Inferior parietal cortex (tissue), 1 donor: ENCODE results near the gene USP5.

Experiments used
- DNase-seq: peaks from one replicate; pipeline ENCODE4 v3.0.0-alpha.2; 2016; ENCODE audit errors: extremely low spot score

Gene USP5, protein sequence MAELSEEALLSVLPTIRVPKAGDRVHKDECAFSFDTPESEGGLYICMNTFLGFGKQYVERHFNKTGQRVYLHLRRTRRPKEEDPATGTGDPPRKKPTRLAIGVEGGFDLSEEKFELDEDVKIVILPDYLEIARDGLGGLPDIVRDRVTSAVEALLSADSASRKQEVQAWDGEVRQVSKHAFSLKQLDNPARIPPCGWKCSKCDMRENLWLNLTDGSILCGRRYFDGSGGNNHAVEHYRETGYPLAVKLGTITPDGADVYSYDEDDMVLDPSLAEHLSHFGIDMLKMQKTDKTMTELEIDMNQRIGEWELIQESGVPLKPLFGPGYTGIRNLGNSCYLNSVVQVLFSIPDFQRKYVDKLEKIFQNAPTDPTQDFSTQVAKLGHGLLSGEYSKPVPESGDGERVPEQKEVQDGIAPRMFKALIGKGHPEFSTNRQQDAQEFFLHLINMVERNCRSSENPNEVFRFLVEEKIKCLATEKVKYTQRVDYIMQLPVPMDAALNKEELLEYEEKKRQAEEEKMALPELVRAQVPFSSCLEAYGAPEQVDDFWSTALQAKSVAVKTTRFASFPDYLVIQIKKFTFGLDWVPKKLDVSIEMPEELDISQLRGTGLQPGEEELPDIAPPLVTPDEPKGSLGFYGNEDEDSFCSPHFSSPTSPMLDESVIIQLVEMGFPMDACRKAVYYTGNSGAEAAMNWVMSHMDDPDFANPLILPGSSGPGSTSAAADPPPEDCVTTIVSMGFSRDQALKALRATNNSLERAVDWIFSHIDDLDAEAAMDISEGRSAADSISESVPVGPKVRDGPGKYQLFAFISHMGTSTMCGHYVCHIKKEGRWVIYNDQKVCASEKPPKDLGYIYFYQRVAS

DNA sequence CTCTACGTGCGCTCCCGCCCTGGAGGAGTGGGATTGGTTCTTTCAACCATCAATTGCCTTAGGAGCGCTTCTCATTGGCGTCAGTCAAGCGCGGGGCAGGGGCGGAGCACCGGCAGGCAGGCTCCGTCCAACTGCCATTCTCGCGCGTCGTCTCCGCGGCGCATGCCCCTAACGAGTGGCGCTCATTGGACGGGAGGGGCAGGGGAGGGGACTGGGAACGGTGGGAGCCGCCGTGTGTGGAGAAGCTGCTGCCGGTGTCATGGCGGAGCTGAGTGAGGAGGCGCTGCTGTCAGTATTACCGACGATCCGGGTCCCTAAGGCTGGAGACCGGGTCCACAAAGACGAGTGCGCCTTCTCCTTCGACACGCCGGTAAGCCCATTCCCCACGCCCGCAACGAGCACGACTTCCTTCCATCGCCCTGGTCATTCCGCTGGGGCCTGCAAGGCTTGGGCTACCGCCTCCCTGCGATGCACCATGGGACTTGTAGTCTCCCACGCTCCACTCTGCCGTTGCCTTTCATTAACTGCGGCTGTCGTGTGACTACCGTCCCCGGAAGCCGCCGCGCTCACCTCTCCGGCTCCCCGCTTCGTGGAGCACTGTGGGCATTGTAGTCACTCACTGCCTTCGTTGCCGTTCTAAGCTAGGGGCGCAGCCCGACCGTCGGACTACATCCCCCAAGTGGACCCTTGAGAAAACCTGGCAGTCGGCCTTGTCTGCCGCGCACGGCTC, at the start of gene USP5:
USP5 (plus strand) TSS at position 230 of the 730 bp plus-strand sequence; CDS start at position 260, 30 bp downstream.
- DNase-seq = peak; percentile 99

- no peak for DNase-seq
Observed at GRCh38 chr12:6807170-6807569, 44.8 kb upstream of the USP5 start.

GRCh38 chr12:6809056-6809455, 42.9 kb upstream of the USP5 start:
- no peak for DNase-seq

DNA sequence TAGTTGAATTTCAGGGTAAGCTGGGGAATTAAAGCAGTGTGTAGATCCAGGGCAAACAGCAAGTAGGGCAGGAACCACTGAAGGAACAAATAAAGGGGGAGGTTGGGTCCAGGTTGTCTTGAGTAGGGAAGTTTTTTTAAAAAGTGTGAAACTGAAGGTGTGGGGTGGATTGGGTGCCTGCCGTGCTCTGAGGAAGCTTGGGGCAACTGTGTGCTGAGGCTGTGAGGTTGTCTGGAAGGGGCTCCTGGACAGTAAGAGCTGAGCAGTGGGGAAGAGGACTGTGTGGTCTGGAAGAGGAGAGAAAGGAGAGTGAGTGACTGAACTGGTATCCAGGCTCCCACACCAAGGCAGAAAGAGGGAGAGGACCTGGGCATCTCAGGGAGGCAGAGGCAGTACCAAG, 41.2 kb upstream of the USP5 start:
- no peak for DNase-seq

DNA sequence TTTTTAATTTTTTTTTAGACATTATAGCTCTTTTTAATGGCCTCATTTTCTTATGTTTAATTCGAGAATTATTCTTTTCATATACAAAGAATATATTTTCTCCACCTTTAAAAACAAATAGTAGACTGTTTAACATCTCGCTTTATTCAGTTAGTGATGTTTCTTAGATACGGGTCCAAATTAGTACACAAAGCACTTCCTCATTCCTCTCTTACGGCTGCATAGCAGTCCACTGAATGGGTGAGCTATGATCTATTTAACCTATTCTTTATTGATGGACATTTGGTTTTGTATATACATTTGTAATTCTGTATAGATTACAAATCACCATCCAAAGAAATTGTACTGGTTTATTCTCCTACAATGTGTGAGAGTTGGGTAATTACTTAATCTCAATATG, 38.6 kb upstream of the USP5 start:
- DNase-seq = no peak

DNA sequence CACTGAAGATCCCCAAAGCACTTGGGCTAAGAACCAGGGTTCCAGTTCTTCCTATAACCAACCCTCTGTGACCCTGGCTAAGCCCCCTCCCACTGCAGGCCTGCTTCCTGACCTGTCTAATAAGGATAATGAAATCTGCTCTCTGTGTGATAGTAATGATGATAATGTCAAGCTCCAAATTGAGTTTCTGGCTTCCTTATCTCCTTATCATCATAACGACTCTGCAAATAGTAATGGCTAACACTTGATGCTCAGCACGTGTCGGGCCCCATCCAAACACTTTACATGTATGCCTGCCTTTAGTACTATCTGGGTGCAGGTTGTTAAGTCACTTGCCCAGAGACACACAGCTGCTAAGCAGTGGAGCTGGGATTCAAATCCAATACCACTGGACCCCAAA, 35.4 kb upstream of the USP5 start:
- no peak for DNase-seq

- no peak for DNase-seq
Observed at GRCh38 chr12:6817098-6817497, 34.9 kb upstream of the USP5 start.

DNA sequence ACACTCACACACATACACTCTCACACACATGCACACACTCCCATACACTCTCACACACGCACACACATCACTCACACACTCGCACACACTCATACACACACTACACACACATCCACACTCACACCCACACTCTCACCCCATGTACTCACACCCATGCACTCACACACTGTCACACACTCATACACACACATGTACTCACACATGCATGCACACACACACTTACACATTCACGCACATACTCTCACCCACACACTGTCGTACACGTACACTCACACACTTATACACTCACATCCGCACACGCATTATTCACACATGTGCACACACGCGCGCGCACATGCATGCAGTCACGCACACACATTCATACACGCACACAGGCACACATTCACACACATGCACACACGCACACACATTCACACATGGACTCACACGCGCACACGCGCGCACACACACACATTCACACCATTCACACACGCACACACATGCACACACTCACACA, 34.2 kb upstream of the USP5 start:
- no peak for DNase-seq

GRCh38 chr12:6818222-6818621, 33.7 kb upstream of the USP5 start:
- DNase-seq = no peak

- DNase-seq = no peak
Observed at GRCh38 chr12:6818645-6819044, 33.3 kb upstream of the USP5 start.

DNA sequence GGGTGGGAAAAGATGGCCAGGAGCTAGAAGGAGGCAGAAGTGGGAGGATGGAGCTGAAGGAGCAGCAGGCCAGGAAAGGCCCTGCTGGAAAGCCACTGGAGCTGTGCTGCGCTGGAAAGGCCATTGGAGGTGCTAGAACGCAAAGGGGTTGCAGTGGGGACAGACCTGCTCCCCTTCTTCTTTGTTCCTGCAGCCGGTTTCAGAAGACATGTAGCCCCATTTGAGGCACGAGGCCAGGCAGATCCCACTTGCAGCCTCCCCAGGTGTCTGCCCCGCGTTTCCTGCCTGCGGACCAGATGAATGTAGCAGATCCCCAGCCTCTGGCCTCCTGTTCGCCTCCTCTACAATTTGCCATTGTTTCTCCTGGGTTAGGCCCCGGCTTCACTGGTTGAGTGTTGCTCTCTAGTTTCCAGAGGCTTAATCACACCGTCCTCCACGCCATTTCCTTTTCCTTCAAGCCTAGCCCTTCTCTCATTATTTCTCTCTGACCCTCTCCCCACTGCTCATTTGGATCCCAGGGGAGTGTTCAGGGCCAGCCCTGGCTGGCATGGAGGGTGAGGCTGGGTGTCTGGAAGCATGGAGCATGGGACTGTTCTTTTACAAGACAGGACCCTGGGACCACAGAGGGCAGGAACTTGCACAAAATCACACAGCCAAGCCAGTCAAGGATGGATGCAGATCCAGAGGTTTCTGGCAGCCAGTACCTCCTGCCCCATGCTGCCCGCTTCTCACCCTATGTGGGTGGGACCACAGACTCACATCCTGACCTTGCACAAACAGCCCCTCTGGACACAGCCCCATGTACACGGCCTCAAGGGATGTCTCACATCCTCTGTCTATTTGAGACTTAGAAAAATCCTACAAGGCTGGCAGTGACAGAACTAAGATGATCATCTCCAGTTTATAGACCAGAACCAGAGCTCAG, 32.6 kb upstream of the USP5 start:
- DNase-seq = no peak

DNA sequence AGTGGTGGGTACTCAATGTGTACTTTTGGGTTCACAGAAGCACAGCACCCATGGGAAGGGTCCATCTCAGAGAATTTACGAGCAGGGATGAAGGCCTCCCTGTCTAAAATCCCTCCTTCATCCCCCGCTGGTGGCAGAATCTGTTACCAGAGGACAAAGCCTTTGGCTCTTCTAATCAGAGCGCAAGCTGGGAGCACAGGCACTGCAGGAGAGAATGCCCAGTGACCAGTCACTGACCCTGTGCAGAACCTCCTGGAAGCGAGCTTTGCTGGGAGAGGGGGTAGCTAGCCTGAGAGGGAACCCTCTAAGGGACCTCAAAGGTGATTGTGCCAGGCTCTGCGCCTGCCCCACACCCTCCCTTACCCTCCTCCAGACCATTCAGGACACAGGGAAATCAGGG, 31.8 kb upstream of the USP5 start:
- no peak for DNase-seq

- DNase-seq = no peak
Observed at GRCh38 chr12:6821591-6822425, 30.1 kb upstream of the USP5 start, which contains the start of gene GPR162. TSS of gene GPR162 (plus strand) at chr12:6821821. CDS start at chr12:6823899, 2,078 bp downstream.

- no peak for DNase-seq
Observed at GRCh38 chr12:6822426-6823135, 29.4 kb upstream of the USP5 start.

DNA sequence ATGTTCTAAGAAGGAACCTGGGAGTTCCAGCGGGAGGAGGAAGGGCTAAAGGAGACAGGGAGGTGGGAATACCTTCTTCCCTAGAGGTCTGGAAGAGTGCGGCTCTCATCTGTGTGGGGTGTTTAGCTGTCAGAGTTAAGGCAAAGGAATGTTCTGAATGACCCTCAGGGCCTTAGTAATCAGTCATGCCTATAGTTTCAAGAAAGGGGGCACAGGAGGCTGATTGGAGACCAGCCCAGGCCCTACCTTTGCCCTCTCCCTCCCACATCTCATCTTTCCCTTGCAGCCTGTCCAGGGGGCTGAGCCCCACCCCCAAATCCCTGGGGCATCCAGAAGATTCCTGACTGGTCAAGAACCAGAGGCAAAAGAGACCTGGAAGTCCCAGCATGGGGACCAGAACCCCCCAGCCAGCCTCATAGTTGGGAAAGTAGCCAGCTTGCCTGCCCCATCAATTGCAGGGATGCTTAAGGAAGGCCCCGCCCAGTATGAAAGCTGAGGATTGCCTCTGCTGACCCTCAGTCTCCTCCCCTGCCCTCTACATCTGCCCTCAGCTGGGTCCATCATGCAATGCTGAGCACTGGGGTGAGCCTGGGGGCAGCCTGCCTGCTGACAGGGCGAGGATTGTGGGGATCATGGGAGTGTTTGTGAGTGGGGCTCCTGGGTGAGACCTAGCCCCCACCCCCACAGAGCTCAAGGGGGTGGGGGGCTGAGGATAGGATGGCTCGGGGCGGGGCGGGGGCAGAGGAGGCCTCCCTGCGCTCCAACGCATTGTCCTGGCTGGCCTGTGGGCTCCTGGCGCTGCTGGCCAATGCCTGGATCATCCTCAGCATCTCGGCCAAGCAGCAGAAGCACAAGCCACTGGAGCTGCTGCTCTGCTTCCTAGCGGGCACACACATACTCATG, 28.5 kb upstream of the USP5 start:
- DNase-seq = no peak

DNA sequence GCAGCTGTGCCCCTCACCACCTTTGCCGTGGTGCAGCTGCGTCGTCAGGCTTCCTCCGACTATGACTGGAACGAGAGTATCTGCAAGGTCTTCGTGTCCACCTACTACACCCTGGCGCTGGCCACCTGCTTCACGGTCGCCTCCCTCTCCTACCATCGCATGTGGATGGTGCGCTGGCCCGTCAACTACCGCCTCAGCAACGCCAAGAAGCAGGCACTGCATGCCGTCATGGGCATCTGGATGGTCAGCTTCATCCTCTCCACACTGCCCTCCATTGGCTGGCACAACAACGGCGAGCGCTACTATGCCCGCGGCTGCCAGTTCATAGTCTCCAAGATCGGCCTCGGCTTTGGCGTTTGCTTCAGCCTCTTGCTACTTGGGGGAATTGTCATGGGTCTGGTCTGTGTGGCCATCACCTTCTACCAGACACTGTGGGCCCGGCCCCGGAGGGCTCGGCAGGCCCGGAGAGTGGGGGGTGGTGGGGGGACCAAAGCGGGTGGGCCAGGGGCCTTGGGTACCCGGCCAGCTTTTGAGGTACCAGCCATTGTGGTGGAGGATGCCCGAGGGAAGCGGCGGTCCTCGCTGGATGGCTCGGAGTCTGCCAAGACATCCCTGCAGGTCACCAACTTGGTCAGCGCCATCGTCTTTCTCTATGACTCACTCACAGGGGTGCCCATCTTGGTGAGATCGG, 27.7 kb upstream of the USP5 start:
- no peak for DNase-seq

DNA sequence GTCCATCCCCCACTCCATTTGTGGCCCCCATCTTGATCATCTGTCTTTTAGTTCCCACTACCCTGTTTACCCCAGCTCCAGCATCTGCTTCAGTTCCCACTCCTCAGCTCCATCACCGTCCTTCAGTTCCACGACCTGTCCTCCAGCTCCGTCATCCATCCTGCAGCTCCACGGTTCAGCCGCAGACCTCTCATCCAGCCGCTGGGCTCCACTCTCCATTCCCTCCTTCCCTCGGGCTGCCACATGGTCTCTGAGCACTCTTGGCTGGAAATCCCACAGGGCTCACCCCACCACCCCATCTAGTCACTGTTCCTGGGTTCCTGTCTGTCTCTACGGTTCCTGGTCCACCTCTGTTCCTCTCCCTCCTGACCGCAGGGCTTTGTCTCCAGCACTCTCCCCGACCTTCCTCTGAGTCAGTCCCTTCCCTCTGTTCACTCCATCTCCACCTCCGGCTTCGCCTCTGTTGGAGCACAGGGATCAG, 27.0 kb upstream of the USP5 start:
- DNase-seq = no peak
